ENCODE results near the gene TTLL10. TPM values are rescaled to one million over a fixed set of nuclear protein-coding genes. Genes with fewer than 3 reads are reported as not detected.
A peak's percentile ranks its signal among the peaks of the same experiment; 100 is the strongest.

TTLL10 gene
- total RNA-seq, 1 experiment from 2014 or later = 0.68 TPM

- Histone ChIP-seq H3K18ac (ENCODE audit: insufficient read length, low read depth, low read length) (no peak overlapping the region), H3K27me3 (ENCODE audit: insufficient read depth, low read length) (no peaks in the 10 kb centered on the region), H3T11ph (ENCODE audit: low read length) (no peak overlapping the region), H3K23me2 (ENCODE audit: insufficient read length, low read depth, low read length, poor library complexity, severe bottlenecking) (no peaks in the 10 kb centered on the region), H3K56ac (ENCODE audit: insufficient read length, low read depth, low read length) (no peak overlapping the region), H3K14ac (ENCODE audit: insufficient read depth, low read length) (no peak overlapping the region), H2BK20ac (ENCODE audit: low read depth, low read length, poor library complexity, severe bottlenecking) (no peak overlapping the region), H3K4me2 (ENCODE audit: insufficient read depth, insufficient read length, low read length) (no peak overlapping the region), H2BK12ac (ENCODE audit: insufficient read length, low read depth, low read length) (no peak overlapping the region), H2BK5ac (ENCODE audit: insufficient read length, low read length) (no peak overlapping the region), H3K79me1 (ENCODE audit: insufficient read depth, low read depth, low read length, poor library complexity, severe bottlenecking) (no peaks in the 10 kb centered on the region), H2BK15ac (ENCODE audit: low read depth, low read length) (no peak overlapping the region), H4K91ac (ENCODE audit: insufficient read length, low read depth, low read length) (no peak overlapping the region), H4K20me1 (ENCODE audit: control insufficient read depth, insufficient read depth, insufficient read length) (no peaks in the 10 kb centered on the region), H3K27ac (ENCODE audit: insufficient read length, low read depth, low read length) (no peak overlapping the region), H2BK120ac (ENCODE audit: low read depth, low read length, poor library complexity, severe bottlenecking) (no peak overlapping the region), H3K23ac (ENCODE audit: insufficient read length, low read depth, low read length) (no peak overlapping the region), H4K8ac (replicated peaks; ENCODE audit: insufficient read length, low read depth, low read length) (no peak overlapping the region), H2AFZ (ENCODE audit: low read length) (no peak overlapping the region), H3K79me2 (ENCODE audit: insufficient read depth, low read length) (no peaks in the 10 kb centered on the region), H2AK5ac (ENCODE audit: insufficient read length, low read length) (no peak overlapping the region), H4K5ac (ENCODE audit: insufficient read length, low read depth, low read length) (no peak overlapping the region), H3K9me3 (ENCODE audit: control insufficient read depth, low read depth, low read length) (no peaks in the 10 kb centered on the region), H3K9ac (ENCODE audit: extremely low read depth, insufficient read length, low read length) (no peak overlapping the region), H3K4me1 (ENCODE audit: insufficient read depth, low read length) (no peaks in the 10 kb centered on the region), H3K4ac (ENCODE audit: low read depth, low read length) (no peak overlapping the region)
- Mint-ChIP-seq H3K4me1 (peaks cover 1 to 7% of the 10 kb centered on the region in 2 experiments; a peak in 2 of 4 replicates), H3K36me3 (ENCODE audit: insufficient read depth in 1 of 3, low read depth in 3 of 3) (peaks cover 0 to 7% (median 0%) of the 10 kb centered on the region in 3 experiments; a peak in 2 of 7 replicates), H3K9me3 (peaks cover 1 to 3% of the 10 kb centered on the region in 2 experiments; a peak in 3 of 5 replicates), H3K27me3 (ENCODE audit: low read depth) (peaks cover 4% of the 10 kb centered on the region), H3K27ac (no peak overlapping the region; a peak in 1 of 7 replicates), H3K4me3 (no peak overlapping the region)
- no CpG with 5 or more reads among the region's 33 CpGs for WGBS (ENCODE audit: extremely low coverage, insufficient read length, low lambda C conversion rate)
- peak; percentile 23 for DNase-seq
- no peak for TF ChIP-seq CTCF (conservative IDR thresholded peaks at IDR 0.05)
Observed at GRCh38 chr1:1183833-1184775, 10.4 kb downstream of the TTLL10 start.

Data from H9 (cell line).